Glutamatergic neuron (in vitro differentiated cells): ENCODE measurements around the gene WDTC1. TPM values are rescaled to one million over a fixed set of nuclear protein-coding genes. Genes with fewer than 3 reads are reported as not detected.
"Not testable (repeated sequence)": the region's sequence is repeated elsewhere in the genome, so short reads cannot be mapped to it uniquely, and the experiment has no call there.

ENCODE experiments used
- DNase-seq: peaks from one replicate; pipeline ENCODE4 v3.0.0; 2022
- H3K27ac Mint-ChIP-seq: one replicate; pipeline ENCODE4 v1.8.0; 2020; ENCODE audit warnings: mild to moderate bottlenecking, mixed read lengths, inconsistent platforms; ENCODE audit not compliant: unreplicated experiment
- H3K27me3 Mint-ChIP-seq: one replicate; pipeline ENCODE4 v1.8.0; 2020; ENCODE audit warnings: mild to moderate bottlenecking, moderate library complexity, mixed read lengths, inconsistent platforms; ENCODE audit not compliant: unreplicated experiment
- H3K36me3 Mint-ChIP-seq: one replicate; pipeline ENCODE4 v1.8.0; 2020; ENCODE audit warnings: mild to moderate bottlenecking, mixed read lengths, inconsistent platforms; ENCODE audit not compliant: unreplicated experiment
- H3K4me1 Mint-ChIP-seq: one replicate; pipeline ENCODE4 v1.8.0; 2020; ENCODE audit warnings: mild to moderate bottlenecking, low read depth, mixed read lengths, inconsistent platforms; ENCODE audit not compliant: unreplicated experiment
- H3K4me3 Mint-ChIP-seq: one replicate; pipeline ENCODE4 v1.8.0; 2020; ENCODE audit warnings: mild to moderate bottlenecking, mixed read lengths, inconsistent platforms; ENCODE audit not compliant: unreplicated experiment
- H3K9me3 Mint-ChIP-seq: one replicate; pipeline ENCODE4 v1.8.0; 2020; ENCODE audit warnings: mild to moderate bottlenecking, moderate library complexity, mixed read lengths, inconsistent platforms; ENCODE audit not compliant: unreplicated experiment
- CTCF ChIP-seq: fragments of 200-600 bp; sonication (generic); IDR thresholded peaks from one replicate; pipeline ENCODE4 v1.5.0; 2021; ENCODE audit not compliant: partially characterized antibody, unreplicated experiment
- total RNA-seq: library from RNA; stranded (reverse); fragmentation: NEBNext Ultra II Directional; extraction: Animal tissue kit (Norgen Biotek cat#: 25700); gene quantifications from one replicate; pipeline ENCODE4 v1.2.1, GENCODE V29; 2021; ENCODE audit not compliant: unreplicated experiment

The WDTC1 gene
- total RNA-seq, 1 donor from 2014 or later = 49.4 TPM

GRCh38 chr1:27235827-27236226 is 1.4 kb downstream of the WDTC1 start:
- Mint-ChIP-seq H3K4me1 (peaks cover 3% of the 10 kb centered on the region), H3K4me3 (peak overlapping the region; percentile 98), H3K27me3 (peaks cover 10% of the 10 kb centered on the region), H3K36me3 (no peaks in the 10 kb centered on the region), H3K27ac (no peak overlapping the region), H3K9me3 (peaks cover 7% of the 10 kb centered on the region)
- TF ChIP-seq CTCF = no peak
- no peak for DNase-seq

- Mint-ChIP-seq H3K9me3 (peaks cover 7% of the 10 kb centered on the region), H3K36me3 (no peaks in the 10 kb centered on the region), H3K4me1 (peaks cover 3% of the 10 kb centered on the region), H3K27ac (no peak overlapping the region), H3K27me3 (peaks cover 7% of the 10 kb centered on the region), H3K4me3 (no peak overlapping the region)
- no peak for TF ChIP-seq CTCF
- DNase-seq = no peak
Measured at GRCh38 chr1:27237112-27237511, 2.7 kb downstream of the WDTC1 start.

DNA sequence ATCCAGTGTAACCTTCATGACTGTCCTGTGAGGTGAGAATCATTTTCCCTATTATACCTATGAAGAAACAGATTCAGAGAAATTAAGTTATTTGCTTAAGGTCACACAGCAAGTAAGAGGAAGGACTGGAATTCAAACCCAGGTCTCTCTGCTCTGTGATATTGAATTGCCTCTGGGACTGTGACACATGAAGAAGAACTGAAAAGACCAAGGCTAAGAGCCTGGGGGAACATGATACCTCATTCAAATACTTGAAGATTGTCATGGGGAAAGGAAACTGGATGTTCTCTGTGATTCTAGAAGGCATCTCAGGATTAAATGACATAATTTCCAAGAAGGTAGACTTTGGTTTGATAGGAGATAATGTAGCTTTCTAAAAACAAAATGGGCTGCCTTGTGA is 3.6 kb downstream of the WDTC1 start:
- H3K27ac Mint-ChIP-seq = no peak overlapping the region
- H3K36me3 Mint-ChIP-seq = no peaks in the 10 kb centered on the region
- DNase-seq = no peak
- no peak overlapping the region for H3K4me3 Mint-ChIP-seq
- peaks cover 7% of the 10 kb centered on the region for H3K27me3 Mint-ChIP-seq
- TF ChIP-seq CTCF = no peak
- H3K9me3 Mint-ChIP-seq = peaks cover 7% of the 10 kb centered on the region
- peaks cover 3% of the 10 kb centered on the region for H3K4me1 Mint-ChIP-seq

GRCh38 chr1:27241677-27242076 is 7.2 kb downstream of the WDTC1 start:
- no peaks in the 10 kb centered on the region for H3K27me3 Mint-ChIP-seq
- H3K36me3 Mint-ChIP-seq = no peaks in the 10 kb centered on the region
- no peak for DNase-seq
- no peak for TF ChIP-seq CTCF
- no peaks in the 10 kb centered on the region for H3K4me1 Mint-ChIP-seq
- H3K27ac Mint-ChIP-seq = no peak overlapping the region
- H3K9me3 Mint-ChIP-seq = no peaks in the 10 kb centered on the region
- no peak overlapping the region for H3K4me3 Mint-ChIP-seq

- H3K36me3 Mint-ChIP-seq, DNase-seq, H3K27me3 Mint-ChIP-seq, H3K9me3 Mint-ChIP-seq, H3K4me1 Mint-ChIP-seq, H3K27ac Mint-ChIP-seq, H3K4me3 Mint-ChIP-seq: not testable (repeated sequence)
Measured at GRCh38 chr1:27243665-27244064, 9.2 kb downstream of the WDTC1 start.

DNA sequence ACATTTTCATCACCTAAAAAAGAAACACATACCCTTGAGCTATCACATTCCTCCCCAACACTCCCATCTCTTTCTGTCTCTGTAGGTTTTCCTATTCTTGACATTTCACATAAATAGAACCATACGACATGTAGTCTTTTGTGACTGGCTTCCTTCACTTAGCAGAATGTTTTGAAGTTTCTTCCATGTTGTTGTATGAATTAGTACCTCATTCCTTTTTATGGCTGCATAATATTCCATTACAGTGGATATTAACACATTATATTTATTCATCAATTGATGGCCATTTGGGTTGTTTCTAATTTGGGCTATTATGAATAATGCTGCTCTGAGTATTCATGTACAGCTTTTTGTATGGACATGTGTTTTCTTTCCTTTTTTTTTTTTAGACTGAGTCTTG is 11.8 kb downstream of the WDTC1 start:
- no peak for DNase-seq
- H3K9me3 Mint-ChIP-seq = no peaks in the 10 kb centered on the region
- no peak overlapping the region for H3K27ac Mint-ChIP-seq
- TF ChIP-seq CTCF = no peak
- no peaks in the 10 kb centered on the region for H3K36me3 Mint-ChIP-seq
- H3K27me3 Mint-ChIP-seq = no peaks in the 10 kb centered on the region
- H3K4me1 Mint-ChIP-seq = no peaks in the 10 kb centered on the region
- H3K4me3 Mint-ChIP-seq = no peak overlapping the region
